Measurements from ENCODE around the gene WWC1.
A peak's percentile ranks its signal among the peaks of the same experiment; 100 is the strongest.

The WWC1 gene

DNA sequence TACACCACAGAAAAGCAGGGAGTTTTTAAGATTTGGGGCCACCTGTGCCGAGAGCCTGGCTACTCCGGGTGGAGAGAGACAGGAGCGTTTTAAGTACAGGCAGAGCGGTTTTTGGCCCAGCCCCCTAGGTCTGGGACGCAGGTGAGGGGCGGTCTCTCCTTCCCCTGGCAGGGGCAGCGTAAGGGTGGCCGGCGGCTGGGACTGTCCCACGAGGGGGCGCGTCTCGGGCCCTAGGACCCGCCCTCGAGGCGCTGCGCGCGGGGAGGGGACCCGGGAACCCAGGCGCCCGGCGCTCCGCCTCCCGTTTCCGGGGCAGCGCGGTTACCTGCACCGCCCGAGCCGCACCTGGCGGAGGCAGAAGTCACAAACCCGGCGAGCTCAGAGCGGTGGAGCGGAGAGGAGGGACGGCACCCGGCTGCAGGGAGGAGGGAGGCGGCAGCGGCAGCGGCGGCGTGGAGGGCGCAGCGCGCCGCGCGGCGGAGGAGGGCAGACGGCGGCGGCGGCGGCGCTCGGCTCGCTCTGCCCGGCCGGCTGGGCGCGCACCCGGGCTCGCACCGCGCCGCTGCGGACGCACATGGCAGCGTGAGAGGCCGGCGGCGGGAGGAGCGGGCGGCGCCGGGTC lies at the start of gene WWC1:
Gene WWC1, plus strand, starts transcription at position 304 of the 622 bp plus-strand sequence. CDS start 508 bp downstream, outside the sequence.
- no peak for DNase-seq

DNA sequence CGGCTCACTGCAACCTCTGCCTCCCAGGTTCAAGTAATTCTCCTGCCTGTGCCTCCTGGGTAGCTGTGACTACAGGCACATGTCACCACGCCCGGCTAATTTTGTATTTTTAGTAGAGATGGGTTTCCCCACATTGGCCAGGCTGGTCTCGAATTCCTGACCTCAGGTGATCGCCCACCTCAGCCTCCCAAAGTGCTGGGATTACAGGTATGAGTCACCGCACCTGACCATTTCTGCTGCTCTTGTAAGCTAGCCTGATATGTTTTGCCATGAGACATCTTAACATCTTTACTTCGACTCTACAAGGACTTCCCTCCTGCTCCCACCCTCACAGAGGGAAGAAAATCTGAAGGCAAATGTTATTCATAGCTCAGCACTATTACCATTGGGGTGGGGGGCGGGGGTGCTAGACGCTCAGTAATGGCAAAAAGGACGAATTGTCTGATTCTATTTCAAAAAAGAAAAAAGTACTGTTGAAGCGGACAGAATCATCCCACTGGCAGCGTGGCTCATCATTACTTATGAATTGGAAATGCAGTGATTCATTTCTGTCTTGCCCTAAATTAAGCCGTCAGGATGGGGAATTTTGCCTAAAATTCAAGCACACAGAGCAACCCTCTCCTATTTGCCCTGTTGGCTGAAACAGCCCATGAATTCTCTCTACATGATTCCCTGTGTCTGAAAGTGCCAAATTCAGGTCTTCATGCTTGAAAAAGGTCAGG lies 46.4 kb upstream of the WWC1 start:
- DNase-seq: no peak

GRCh38 chr5:168249923-168250322 lies 41.5 kb upstream of the WWC1 start:
- no peak for DNase-seq

- no peak for DNase-seq
These were observed 40.2 kb upstream of the WWC1 start for GRCh38 chr5:168251259-168251658.

- DNase-seq: no peak
These were observed 37.3 kb upstream of the WWC1 start for GRCh38 chr5:168254013-168254693.

- DNase-seq: no peak
These were observed 30.9 kb upstream of the WWC1 start for GRCh38 chr5:168260353-168261226.

DNA sequence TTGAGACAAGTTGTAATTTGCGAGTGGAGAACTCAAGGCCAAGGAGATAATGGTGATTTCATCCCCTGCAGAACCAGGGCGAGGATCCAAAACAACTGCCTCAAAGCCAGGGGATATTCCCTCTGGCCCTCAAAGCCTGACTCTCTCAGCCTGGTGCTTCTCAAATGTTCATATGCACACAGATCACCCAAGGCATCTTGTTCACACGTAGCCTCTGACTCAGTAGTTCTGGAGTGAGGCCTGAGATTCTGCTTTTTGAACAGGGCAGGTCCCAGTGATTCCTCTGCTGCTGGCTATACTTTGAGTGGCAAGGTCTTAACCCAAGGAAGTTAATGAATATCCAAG lies 30.2 kb upstream of the WWC1 start:
- no peak for DNase-seq

GRCh38 chr5:168262042-168262743 lies 29.3 kb upstream of the WWC1 start:
- no peak for DNase-seq

DNA sequence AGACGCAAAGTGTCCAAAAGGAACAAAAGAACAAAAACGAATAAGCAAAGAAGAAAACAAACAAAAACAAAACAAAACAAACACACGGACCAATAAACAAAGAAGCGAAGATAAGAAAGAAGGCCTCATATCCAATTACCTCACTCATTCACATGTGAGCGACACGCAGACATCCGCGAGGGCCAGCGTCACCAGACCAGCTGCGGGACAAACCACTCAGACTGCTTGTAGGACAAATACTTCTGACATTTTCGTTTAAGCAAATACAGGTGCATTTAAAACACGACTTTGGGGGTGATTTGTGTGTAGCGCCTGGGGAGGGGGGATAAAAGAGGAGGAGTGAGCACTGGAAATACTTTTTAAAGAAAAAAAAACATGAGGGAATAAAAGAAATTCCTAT lies 28.3 kb upstream of the WWC1 start:
- no peak for DNase-seq

DNA sequence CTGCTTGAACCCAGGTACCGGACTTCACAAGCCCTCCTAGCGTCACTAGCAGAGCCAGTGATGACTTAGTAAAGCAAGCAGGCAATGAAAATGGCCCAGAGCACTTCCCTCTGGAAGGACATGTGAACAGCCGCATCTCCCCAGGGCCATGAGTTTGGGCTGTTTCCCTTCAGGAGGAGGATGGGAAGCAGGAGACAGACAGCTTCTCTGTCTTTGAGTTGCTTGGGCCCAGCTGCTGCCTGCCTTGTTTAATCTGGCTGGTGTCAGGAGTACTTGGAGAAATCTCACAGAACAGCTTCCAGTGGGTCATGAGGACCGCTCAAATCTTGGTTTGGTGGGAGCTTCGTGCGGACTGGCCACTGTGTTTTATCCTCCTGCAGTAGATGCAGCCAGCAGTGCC lies 25.4 kb upstream of the WWC1 start:
- no peak for DNase-seq

DNA sequence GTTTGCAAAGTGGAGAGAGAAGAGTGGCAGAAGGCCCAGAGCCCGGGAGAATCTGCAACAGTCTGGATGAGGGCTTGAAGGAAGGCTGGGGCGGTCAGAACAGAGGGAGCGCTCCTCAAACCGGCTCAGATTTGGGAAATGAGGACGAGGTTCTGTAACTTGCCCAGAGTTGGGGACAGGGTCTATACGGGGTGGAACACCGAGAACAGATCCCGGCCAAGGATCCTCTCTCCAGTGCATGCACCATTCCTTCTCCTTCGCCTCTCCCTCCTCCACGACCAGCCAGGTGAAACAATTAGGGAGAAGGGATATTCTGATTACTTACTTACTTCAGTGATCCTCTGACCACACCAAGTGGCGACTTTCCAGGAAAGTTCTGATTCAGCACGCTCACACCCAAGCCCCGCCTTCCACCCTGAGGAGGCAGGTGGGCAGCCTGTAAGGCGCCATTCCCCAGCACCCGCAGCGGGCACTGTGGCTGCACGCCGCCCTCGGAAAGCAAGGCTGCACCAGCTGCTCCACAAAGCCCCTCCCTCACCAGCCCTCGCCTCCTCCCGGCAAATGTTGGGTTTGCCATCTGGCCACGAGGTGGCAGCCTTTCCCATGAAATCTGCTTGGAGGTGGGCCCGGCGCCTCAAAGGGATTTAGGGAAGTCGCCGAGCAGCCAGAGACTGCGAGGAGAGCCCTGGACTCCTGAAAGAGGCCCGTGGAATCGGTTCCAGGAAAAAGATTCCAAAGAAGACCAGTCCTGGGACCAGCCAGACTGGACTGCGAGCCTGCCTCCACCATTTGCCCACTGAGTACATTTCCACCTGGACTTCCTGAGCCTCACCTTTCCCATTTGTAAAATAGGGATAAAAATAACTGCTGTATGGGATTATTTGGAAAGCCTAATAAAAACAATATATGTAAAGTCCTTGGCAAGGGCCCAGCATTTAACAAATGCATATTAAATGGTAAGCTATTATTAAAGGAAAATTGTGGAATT lies 22.2 kb upstream of the WWC1 start:
- peak; percentile 82 for DNase-seq

DNA sequence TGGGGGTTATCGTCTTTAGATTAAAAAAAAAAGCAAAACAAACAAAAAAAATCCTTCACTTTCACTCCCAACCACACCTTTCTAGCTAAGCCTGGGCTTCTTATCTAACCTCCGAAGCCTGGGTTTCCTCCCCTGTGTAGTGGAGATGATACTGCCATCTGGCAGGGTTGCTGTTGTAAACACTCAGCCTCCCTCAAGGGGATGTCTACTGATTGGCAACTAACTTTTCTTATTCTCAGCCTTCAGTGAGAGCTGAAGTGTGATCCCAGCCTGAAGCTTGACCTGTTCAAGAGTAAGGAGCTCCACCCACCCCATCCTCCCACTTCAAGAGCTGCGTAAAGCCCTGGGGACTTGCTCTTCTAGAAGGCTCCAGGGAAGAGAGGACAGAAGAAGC lies 21.5 kb upstream of the WWC1 start:
- DNase-seq: no peak

GRCh38 chr5:168270476-168270875 lies 21.0 kb upstream of the WWC1 start:
- no peak for DNase-seq

GRCh38 chr5:168273056-168273980 lies 18.1 kb upstream of the WWC1 start:
- DNase-seq: no peak

GRCh38 chr5:168274406-168274805 lies 17.0 kb upstream of the WWC1 start:
- no peak for DNase-seq

GRCh38 chr5:168275940-168276339 lies 15.5 kb upstream of the WWC1 start:
- no peak for DNase-seq

- DNase-seq: no peak
These were observed 9.3 kb upstream of the WWC1 start for GRCh38 chr5:168282120-168282519.

DNA sequence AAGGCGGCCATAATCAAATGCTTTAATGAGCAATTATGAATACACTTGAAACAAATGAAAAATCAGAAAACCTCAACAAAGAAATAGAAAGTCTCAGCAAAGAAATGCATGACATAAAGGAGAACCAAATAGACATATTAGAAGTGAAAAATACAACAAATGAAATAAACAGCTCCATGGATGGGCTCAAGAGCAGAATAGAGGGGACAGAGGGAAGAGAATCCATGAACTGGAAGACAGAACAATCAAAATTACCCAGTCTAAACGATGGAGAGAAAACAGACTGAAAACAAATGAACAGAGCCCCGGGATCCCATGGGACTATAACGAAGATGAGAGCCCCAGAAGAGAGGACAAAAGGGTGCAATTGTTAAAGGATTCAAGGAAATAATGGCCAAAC lies 6.6 kb upstream of the WWC1 start:
- no peak for DNase-seq

- no peak for DNase-seq
These were observed 5.7 kb upstream of the WWC1 start for GRCh38 chr5:168285696-168286095.

GRCh38 chr5:168286386-168286785 lies 5.1 kb upstream of the WWC1 start:
- no peak for DNase-seq

All from amniotic stem cell (primary cell).